Esophagus (tissue), 2 donors: Measurements from ENCODE around the gene FAM184B. TPM values are rescaled to one million over a fixed set of nuclear protein-coding genes. Genes with fewer than 3 reads are reported as not detected.
"Not testable (repeated sequence)": the region's sequence is repeated elsewhere in the genome, so short reads cannot be mapped to it uniquely, and the experiment has no call there.

Experiments used
- H3K27ac ChIP-seq, 2 donors: one replicate each; pipeline ENCODE4 v1.5.1; 2013; ENCODE audit warnings: low read depth in 2 of 2, mild to moderate bottlenecking in 2 of 2, inconsistent platforms in 1 of 2, low read length in 1 of 2, moderate library complexity in 1 of 2
- H3K27me3 ChIP-seq, 2 donors: one replicate each; pipeline ENCODE4 v1.6.1; 2013; ENCODE audit warnings: low read length in 2 of 2, control low read depth in 1 of 2, mild to moderate bottlenecking in 1 of 2; ENCODE audit not compliant: insufficient read depth in 2 of 2, control insufficient read depth in 1 of 2
- H3K36me3 ChIP-seq, 2 donors: one replicate each; pipeline ENCODE4 v1.6.1; 2013; ENCODE audit warnings: low read length in 1 of 2; ENCODE audit not compliant: control insufficient read depth in 2 of 2, insufficient read depth in 2 of 2
- H3K4me1 ChIP-seq, 2 donors: one replicate each; pipeline ENCODE4 v1.6.1; 2013; ENCODE audit warnings: low read length in 1 of 2; ENCODE audit not compliant: control insufficient read depth in 2 of 2, insufficient read depth in 2 of 2
- H3K4me3 ChIP-seq, 2 donors: one replicate each; pipeline ENCODE4 v1.5.1; 2013; ENCODE audit warnings: low read length in 2 of 2, mild to moderate bottlenecking in 2 of 2, low read depth in 1 of 2, moderate library complexity in 1 of 2
- H3K9me3 ChIP-seq, 2 donors: one replicate each; pipeline ENCODE4 v1.6.1; 2013; ENCODE audit warnings: mild to moderate bottlenecking in 2 of 2, low read depth in 1 of 2, low read length in 1 of 2, moderate library complexity in 1 of 2; ENCODE audit not compliant: control insufficient read depth in 2 of 2, insufficient read depth in 1 of 2
- WGBS, 2 donors: extraction: QIAGEN DNeasy Blood & Tissue Kit; methylation state at CpG; one replicate each; pipeline ENCODE4 v1.1.7; 2013; 5-methylcytosine and 5-hydroxymethylcytosine counted together
- polyA plus RNA-seq, 2 donors: library from polyadenylated mRNA; stranded (reverse); fragments of 200-250 nt; gene quantifications; one replicate each; pipeline ENCODE4 v1.2.3, GENCODE V29; 2013
- donor health status: healthy with polysubstance abuse.
- donor health status: Bipolar disorder and iron deficiency.

FAM184B gene
- polyA plus RNA-seq, 2 donors = 0.07 to 0.14 TPM

- H3K9me3 ChIP-seq = no peaks in the 10 kb centered on the region
Observed at GRCh38 chr4:17662694-17663093, 118.7 kb downstream of the FAM184B start.

GRCh38 chr4:17659196-17659595 is 122.2 kb downstream of the FAM184B start:
- not testable (repeated sequence) for H3K36me3 ChIP-seq, H3K27me3 ChIP-seq, H3K4me3 ChIP-seq, H3K9me3 ChIP-seq, H3K4me1 ChIP-seq, H3K27ac ChIP-seq
- WGBS, 2 donors = 94 to 96% methylated on average over 8 of the region's 8 CpGs

More at GRCh38 chr4:17662694-17663093, 118.7 kb downstream of the FAM184B start:
- Histone ChIP-seq H3K27me3 (no peaks in the 10 kb centered on the region), H3K27ac (no peak overlapping the region), H3K4me1 (no peaks in the 10 kb centered on the region), H3K36me3 (no peaks in the 10 kb centered on the region), H3K4me3 (no peak overlapping the region)
- 90 to 91% methylated on average over 3 of the region's 3 CpGs for WGBS, 2 donors

- no peaks in the 10 kb centered on the region for H3K27me3 ChIP-seq
- H3K9me3 ChIP-seq = no peaks in the 10 kb centered on the region
- H3K36me3 ChIP-seq = no peaks in the 10 kb centered on the region
- H3K27ac ChIP-seq = no peak overlapping the region
- no peak overlapping the region for H3K4me3 ChIP-seq
- WGBS, 2 donors = 78 to 81% methylated on average over 9 of the region's 9 CpGs
- H3K4me1 ChIP-seq = no peaks in the 10 kb centered on the region
Observed at GRCh38 chr4:17657849-17658248, 123.6 kb downstream of the FAM184B start.

GRCh38 chr4:17657090-17657489 is 124.3 kb downstream of the FAM184B start:
- WGBS, 2 donors = 77 to 90% methylated on average over 1 of the region's 1 CpG
- Histone ChIP-seq H3K27ac (no peak overlapping the region), H3K27me3 (no peaks in the 10 kb centered on the region), H3K36me3 (no peaks in the 10 kb centered on the region), H3K4me1 (no peaks in the 10 kb centered on the region), H3K9me3 (no peaks in the 10 kb centered on the region), H3K4me3 (no peak overlapping the region)

- Histone ChIP-seq H3K36me3 (no peaks in the 10 kb centered on the region), H3K9me3 (no peaks in the 10 kb centered on the region), H3K27me3 (no peaks in the 10 kb centered on the region), H3K27ac (no peak overlapping the region), H3K4me3 (no peak overlapping the region), H3K4me1 (no peaks in the 10 kb centered on the region)
- 82% methylated on average over 8 of the region's 8 CpGs for WGBS, 2 donors
Observed at GRCh38 chr4:17654701-17655100, 126.7 kb downstream of the FAM184B start.

GRCh38 chr4:17650406-17650805 is 131.0 kb downstream of the FAM184B start:
- no peak overlapping the region for H3K27ac ChIP-seq
- peaks cover 0 to 2% of the 10 kb centered on the region in 2 donors for H3K9me3 ChIP-seq
- no peaks in the 10 kb centered on the region for H3K27me3 ChIP-seq
- H3K4me3 ChIP-seq = no peak overlapping the region
- WGBS, 2 donors = 75 to 80% methylated on average over 2 of the region's 2 CpGs
- no peaks in the 10 kb centered on the region for H3K4me1 ChIP-seq
- no peaks in the 10 kb centered on the region for H3K36me3 ChIP-seq

GRCh38 chr4:17647927-17648326 is 133.5 kb downstream of the FAM184B start:
- Histone ChIP-seq H3K27me3 (no peaks in the 10 kb centered on the region), H3K36me3 (no peaks in the 10 kb centered on the region), H3K27ac (no peak overlapping the region), H3K4me1 (no peaks in the 10 kb centered on the region), H3K9me3 (peaks cover 0 to 6% of the 10 kb centered on the region in 2 donors), H3K4me3 (no peak overlapping the region)
- 81 to 84% methylated on average over 5 of the region's 5 CpGs for WGBS, 2 donors

GRCh38 chr4:17647176-17647806 is 134.1 kb downstream of the FAM184B start:
- Histone ChIP-seq H3K27me3 (peaks cover 0 to 3% of the 10 kb centered on the region in 2 donors), H3K4me3 (no peak overlapping the region), H3K27ac (no peak overlapping the region), H3K4me1 (no peaks in the 10 kb centered on the region), H3K9me3 (peaks cover 0 to 6% of the 10 kb centered on the region in 2 donors), H3K36me3 (no peaks in the 10 kb centered on the region)
- 84 to 87% methylated on average over 9 of the region's 9 CpGs for WGBS, 2 donors

- H3K27ac ChIP-seq = no peak overlapping the region
- 77% methylated on average over 3 of the region's 3 CpGs for WGBS, 2 donors
- H3K36me3 ChIP-seq = no peaks in the 10 kb centered on the region
- no peak overlapping the region for H3K4me3 ChIP-seq
- no peaks in the 10 kb centered on the region for H3K4me1 ChIP-seq
- H3K27me3 ChIP-seq = peaks cover 0 to 3% of the 10 kb centered on the region in 2 donors
- H3K9me3 ChIP-seq = peaks cover 0 to 8% of the 10 kb centered on the region in 2 donors
Observed at GRCh38 chr4:17646693-17647092, 134.7 kb downstream of the FAM184B start.

GRCh38 chr4:17642398-17642783 is 139.0 kb downstream of the FAM184B start:
- Histone ChIP-seq H3K36me3 (no peaks in the 10 kb centered on the region), H3K4me3 (no peak overlapping the region), H3K9me3 (peaks cover 0 to 8% of the 10 kb centered on the region in 2 donors), H3K4me1 (no peaks in the 10 kb centered on the region), H3K27ac (no peak overlapping the region), H3K27me3 (peaks cover 0 to 3% of the 10 kb centered on the region in 2 donors)
- 84 to 89% methylated on average over 1 of the region's 1 CpG for WGBS, 2 donors
